Stimulated activated CD8-positive, alpha-beta memory T cell treated with anti-CD3 and anti-CD28 coated beads, Interleukin-7, amount 100 ng/mL, for 24 hours (primary cell): ENCODE data around the gene MGAT4D.
"Not testable (repeated sequence)": the region's sequence is repeated elsewhere in the genome, so short reads cannot be mapped to it uniquely, and the experiment has no call there.

Experiments used
- DNase-seq: peaks from one replicate; pipeline ENCODE4 v3.0.0-alpha.2; 2020; ENCODE audit warnings: low read depth

MGAT4D gene

DNA sequence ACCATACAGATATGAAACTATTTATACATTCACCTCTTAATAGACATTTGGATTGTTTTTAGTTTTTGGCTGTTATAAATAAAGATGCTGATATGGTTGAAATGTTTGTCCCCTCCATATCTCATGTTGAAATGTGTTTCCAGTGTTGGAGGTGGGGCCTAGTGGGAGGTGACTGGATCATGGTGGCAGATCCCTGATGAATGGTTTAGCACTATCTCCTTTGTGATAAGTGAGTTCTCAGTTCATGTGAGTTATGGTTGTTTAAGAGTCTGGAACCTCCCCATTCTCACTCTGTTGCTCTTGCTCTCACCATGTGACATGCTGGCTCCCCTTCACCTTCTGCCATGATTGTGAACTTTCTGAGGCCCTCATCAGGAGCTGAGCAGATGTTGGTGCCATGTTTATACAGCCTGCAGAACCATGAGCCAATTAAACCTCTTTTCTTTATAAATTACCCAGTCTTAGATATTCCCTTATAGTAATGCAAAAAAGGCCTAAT lies 58.4 kb downstream of the MGAT4D start:
- DNase-seq, result no peak

DNA sequence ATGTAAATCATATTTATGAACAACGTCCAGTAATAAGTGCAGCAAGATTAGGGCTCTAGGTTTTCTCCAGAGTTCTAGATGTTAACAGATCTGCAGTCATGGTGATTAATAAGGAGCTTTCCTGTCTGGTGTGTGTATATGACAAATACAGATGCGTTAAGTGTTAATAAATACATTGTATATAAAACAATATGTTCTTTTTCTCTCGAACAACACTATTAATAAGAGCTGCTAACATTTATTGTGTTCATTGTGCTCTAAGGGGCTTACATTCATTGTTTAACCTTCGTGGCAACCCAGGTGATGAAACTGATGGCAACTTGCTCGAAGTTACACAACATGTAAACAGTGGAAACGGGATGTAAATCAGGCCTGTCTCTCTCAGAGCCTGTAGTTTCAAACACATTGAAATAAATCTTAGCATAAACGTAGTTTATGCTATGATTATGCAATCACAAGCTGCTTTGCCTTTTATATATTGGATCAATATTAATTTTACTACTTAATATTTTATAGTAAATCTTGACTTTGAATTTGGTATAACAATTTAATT lies 70.1 kb downstream of the MGAT4D start:
- DNase-seq, result no peak

DNA sequence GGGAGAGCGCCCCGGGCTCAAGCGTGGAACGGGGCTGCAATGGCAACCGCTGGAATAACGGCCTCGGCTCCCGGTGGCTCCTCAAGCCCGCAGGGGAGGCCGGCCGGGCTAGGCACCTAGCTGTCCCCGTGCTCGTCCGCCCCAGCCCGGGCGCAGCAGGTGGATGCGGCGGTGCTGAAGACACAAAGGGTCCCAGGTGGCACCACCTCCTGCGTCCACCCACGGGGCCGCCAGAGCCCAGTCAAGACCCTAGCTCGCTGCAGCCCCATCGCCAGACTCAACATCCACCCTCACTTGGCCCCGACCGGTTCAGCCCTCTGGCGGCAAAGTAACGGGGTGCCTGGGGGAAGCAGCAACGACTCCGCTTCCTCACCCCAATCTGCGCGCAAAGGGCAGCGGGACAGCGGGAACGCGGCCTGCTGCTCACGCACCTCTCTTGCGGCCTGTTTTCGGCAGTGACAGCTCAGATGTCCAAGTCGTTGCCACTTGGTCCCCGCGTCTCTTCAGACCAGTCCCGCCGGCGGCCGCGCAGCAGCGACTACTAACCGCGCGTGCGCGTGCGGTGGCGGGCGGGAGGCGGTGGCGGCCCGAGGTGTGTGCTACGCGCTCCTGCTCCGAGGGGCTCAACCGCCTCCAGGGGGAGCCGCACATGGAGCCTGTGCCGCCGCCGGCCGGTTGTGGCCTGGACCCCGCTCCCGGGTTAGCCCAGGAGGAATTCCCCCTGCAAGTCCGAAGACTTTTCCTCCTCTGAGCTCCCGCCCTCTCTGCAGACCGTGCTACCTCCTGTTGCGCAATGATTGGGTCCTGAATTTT lies 70.8 kb downstream of the MGAT4D start, which contains the start of gene CLGN:
CLGN (minus strand) TSS at position 543 of the 813 bp plus-strand sequence. CDS start 14,570 bp downstream, outside the sequence.
- DNase-seq, result peak; percentile 15

GRCh38 chr4:140426610-140427105 lies 71.4 kb downstream of the MGAT4D start:
- no peak for DNase-seq

DNA sequence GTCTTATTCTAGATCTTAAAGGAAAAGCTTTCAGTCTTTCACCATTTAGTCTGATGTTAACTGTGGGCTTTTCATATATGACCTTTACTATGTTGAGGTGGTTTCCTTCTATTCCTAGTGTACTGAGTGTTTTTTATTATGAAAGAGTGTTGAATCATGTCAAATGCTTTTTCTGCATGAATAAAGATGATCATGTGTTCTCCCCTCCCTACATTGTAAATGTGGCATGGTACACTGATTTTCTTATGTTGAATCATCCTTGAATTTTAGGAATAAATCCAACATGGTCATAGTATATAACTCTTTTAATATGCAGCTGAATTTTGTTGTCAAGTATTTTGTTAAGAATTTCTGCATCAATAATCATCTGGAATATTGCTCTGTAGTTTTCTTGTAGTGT lies 75.0 kb downstream of the MGAT4D start:
- no peak for DNase-seq

- DNase-seq, result not testable (repeated sequence)
Measured at GRCh38 chr4:140413130-140413969, 84.7 kb downstream of the MGAT4D start.

GRCh38 chr4:140408974-140409373 lies 89.1 kb downstream of the MGAT4D start:
- no peak for DNase-seq

DNA sequence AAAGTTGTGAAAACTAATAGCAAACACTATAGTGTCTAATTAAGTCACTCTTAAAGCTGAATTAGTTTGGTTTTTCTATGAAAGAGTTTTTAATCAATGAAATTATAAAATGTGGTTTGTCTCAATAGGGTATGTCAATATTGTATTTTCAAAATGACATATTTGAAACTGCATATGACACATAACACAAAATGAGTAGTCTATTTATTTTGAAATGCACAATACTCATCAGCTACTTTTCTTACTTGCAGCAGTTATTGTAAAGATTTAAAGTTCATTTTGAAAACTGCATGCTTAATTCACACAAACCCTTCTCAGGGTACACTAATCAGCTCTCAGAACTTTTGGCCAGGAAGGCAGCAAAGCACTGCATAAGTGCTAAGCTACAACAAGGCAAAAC lies 91.8 kb downstream of the MGAT4D start:
- no peak for DNase-seq

GRCh38 chr4:140400111-140400510 lies 98.0 kb downstream of the MGAT4D start:
- DNase-seq, result no peak

- DNase-seq, result no peak
Measured at GRCh38 chr4:140395668-140396067, 102.4 kb downstream of the MGAT4D start.
